Measurements from ENCODE around the gene PDIA4. TPM values are rescaled to one million over a fixed set of nuclear protein-coding genes. Genes with fewer than 3 reads are reported as not detected.

Gene PDIA4
- polyA plus RNA-seq, 3 donors: 36.5 to 51.2 (median 37.0) TPM

DNA sequence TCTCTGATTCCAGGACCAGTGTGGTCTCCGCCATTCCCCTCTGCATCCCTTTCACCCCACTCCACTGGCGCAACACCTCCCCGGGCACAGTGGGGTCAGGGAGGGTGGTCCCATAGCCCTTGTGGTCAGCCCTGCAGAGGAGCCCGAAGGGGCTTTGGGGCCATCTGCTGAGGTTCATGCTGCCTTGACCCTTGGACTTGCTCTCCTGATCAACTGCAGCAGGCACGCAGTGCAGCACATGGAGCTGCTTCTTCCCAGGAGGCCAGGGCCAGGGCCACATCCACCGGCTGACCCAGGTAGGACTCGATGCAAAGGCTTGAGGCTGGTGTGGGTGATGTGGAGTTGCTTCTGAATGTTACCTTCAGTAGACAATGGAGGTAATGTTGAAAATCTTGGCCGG is 35.1 kb downstream of the PDIA4 start:
- 95% methylated on average over 4 of the region's 8 CpGs for WGBS (ENCODE audit: insufficient coverage)
- Mint-ChIP-seq H3K4me1 (peaks cover 6% of the 10 kb centered on the region), H3K36me3 (no peaks in the 10 kb centered on the region), H3K9me3 (no peaks in the 10 kb centered on the region), H3K27ac (peak overlapping the region in 1 of 7 donors; percentile 5), H3K27me3 (ENCODE audit: low read depth in 3 of 3) (peaks cover 2 to 3% (median 2%) of the 10 kb centered on the region in 3 donors), H3K4me3 (no peak overlapping the region)
- TF ChIP-seq, protein P1, sequence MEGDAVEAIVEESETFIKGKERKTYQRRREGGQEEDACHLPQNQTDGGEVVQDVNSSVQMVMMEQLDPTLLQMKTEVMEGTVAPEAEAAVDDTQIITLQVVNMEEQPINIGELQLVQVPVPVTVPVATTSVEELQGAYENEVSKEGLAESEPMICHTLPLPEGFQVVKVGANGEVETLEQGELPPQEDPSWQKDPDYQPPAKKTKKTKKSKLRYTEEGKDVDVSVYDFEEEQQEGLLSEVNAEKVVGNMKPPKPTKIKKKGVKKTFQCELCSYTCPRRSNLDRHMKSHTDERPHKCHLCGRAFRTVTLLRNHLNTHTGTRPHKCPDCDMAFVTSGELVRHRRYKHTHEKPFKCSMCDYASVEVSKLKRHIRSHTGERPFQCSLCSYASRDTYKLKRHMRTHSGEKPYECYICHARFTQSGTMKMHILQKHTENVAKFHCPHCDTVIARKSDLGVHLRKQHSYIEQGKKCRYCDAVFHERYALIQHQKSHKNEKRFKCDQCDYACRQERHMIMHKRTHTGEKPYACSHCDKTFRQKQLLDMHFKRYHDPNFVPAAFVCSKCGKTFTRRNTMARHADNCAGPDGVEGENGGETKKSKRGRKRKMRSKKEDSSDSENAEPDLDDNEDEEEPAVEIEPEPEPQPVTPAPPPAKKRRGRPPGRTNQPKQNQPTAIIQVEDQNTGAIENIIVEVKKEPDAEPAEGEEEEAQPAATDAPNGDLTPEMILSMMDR (IDR thresholded peaks at IDR 0.05): no peak
- H3K9ac ChIP-seq (ENCODE audit: insufficient read depth, low read length, poor library complexity, severe bottlenecking): no peak overlapping the region
- H3K4me2 ChIP-seq (replicated peaks; ENCODE audit: extremely low read depth, low read length, poor library complexity, severe bottlenecking): no peak overlapping the region
- no peaks in the 10 kb centered on the region for H3K9me3 ChIP-seq (replicated peaks in 1 of 2; ENCODE audit: control insufficient read depth in 1 of 2, insufficient read depth in 1 of 2, low read length in 2 of 2)
- no peak overlapping the region for H2AFZ ChIP-seq (ENCODE audit: insufficient read depth, low read depth, low read length, poor library complexity, severe bottlenecking)
- H4K20me1 ChIP-seq (ENCODE audit: insufficient read depth, low read length): no peaks in the 10 kb centered on the region
- H3K27me3 ChIP-seq (ENCODE audit: control insufficient read depth in 2 of 2, insufficient read depth in 2 of 2, low read length in 2 of 2): no peaks in the 10 kb centered on the region
- H3K4me3 ChIP-seq (replicated peaks in 1 of 3; ENCODE audit: low read depth in 2 of 3, low read length in 3 of 3): no peak overlapping the region
- H3K27ac ChIP-seq (ENCODE audit: low read depth in 1 of 2, low read length in 2 of 2): no peak overlapping the region
- H3K4me1 ChIP-seq (ENCODE audit: control insufficient read depth in 1 of 2, insufficient read depth in 2 of 2, low read length in 2 of 2): peaks cover 5% of the 10 kb centered on the region in 2 donors
- no peaks in the 10 kb centered on the region for H3K36me3 ChIP-seq (replicated peaks in 1 of 2; ENCODE audit: control insufficient read depth in 1 of 2, insufficient read depth in 2 of 2, low read length in 2 of 2)
- no peak for DNase-seq
- intact Hi-C loops (cut with micrococcal nuclease): no loop called here
- no peaks in the 10 kb centered on the region for H3K79me2 ChIP-seq (ENCODE audit: insufficient read depth, low read length)

GRCh38 chr7:148991536-148991935 is 36.8 kb downstream of the PDIA4 start:
- intact Hi-C loops (cut with micrococcal nuclease): no loop called here

More at GRCh38 chr7:148991536-148991935, 36.8 kb downstream of the PDIA4 start:
- Mint-ChIP-seq H3K36me3 (no peaks in the 10 kb centered on the region), H3K9me3 (no peaks in the 10 kb centered on the region), H3K4me3 (no peak overlapping the region), H3K4me1 (peaks cover 18% of the 10 kb centered on the region), H3K27me3 (ENCODE audit: low read depth in 3 of 3) (peaks cover 2 to 3% (median 2%) of the 10 kb centered on the region in 3 donors), H3K27ac (no peak overlapping the region)
- no peaks in the 10 kb centered on the region for H3K27me3 ChIP-seq (ENCODE audit: control insufficient read depth in 2 of 2, insufficient read depth in 2 of 2, low read length in 2 of 2)
- WGBS (ENCODE audit: insufficient coverage): 14% methylated on average over 1 of the region's 1 CpG
- no peak overlapping the region for H3K4me2 ChIP-seq (replicated peaks; ENCODE audit: extremely low read depth, low read length, poor library complexity, severe bottlenecking)
- no peaks in the 10 kb centered on the region for H3K79me2 ChIP-seq (ENCODE audit: insufficient read depth, low read length)
- H3K9me3 ChIP-seq (replicated peaks in 1 of 2; ENCODE audit: control insufficient read depth in 1 of 2, insufficient read depth in 1 of 2, low read length in 2 of 2): no peaks in the 10 kb centered on the region
- TF ChIP-seq, protein P1 (IDR thresholded peaks at IDR 0.05): no peak
- H3K9ac ChIP-seq (ENCODE audit: insufficient read depth, low read length, poor library complexity, severe bottlenecking): no peak overlapping the region
- H2AFZ ChIP-seq (ENCODE audit: insufficient read depth, low read depth, low read length, poor library complexity, severe bottlenecking): no peak overlapping the region
- peaks cover 13 to 14% of the 10 kb centered on the region in 2 donors for H3K4me1 ChIP-seq (ENCODE audit: control insufficient read depth in 1 of 2, insufficient read depth in 2 of 2, low read length in 2 of 2)
- H4K20me1 ChIP-seq (ENCODE audit: insufficient read depth, low read length): no peaks in the 10 kb centered on the region
- no peaks in the 10 kb centered on the region for H3K36me3 ChIP-seq (replicated peaks in 1 of 2; ENCODE audit: control insufficient read depth in 1 of 2, insufficient read depth in 2 of 2, low read length in 2 of 2)
- no peak overlapping the region for H3K27ac ChIP-seq (ENCODE audit: low read depth in 1 of 2, low read length in 2 of 2)
- no peak for DNase-seq
- no peak overlapping the region for H3K4me3 ChIP-seq (replicated peaks in 1 of 3; ENCODE audit: low read depth in 2 of 3, low read length in 3 of 3)
